Measurements from ENCODE around the gene EEFSEC.

Gene EEFSEC

GRCh38 chr3:128269796-128270195 lies 116.5 kb downstream of the EEFSEC start:
- DNase-seq (ENCODE audit: low read depth in 1 of 2, low spot score in 1 of 2): no peak
- no peak overlapping the region for H3K27ac ChIP-seq (replicated peaks)
- TF ChIP-seq POLR2AphosphoS5 (IDR thresholded peaks at IDR 0.05; ENCODE audit: low read depth) (no peak), GABPA (IDR thresholded peaks at IDR 0.05; ENCODE audit: low read depth) (no peak), REST (IDR thresholded peaks at IDR 0.05; ENCODE audit: insufficient replicate concordance, low read depth) (no peak), SPI1 (IDR thresholded peaks at IDR 0.05; ENCODE audit: borderline replicate concordance, low read depth) (no peak)
- TF ChIP-seq, protein P1, sequence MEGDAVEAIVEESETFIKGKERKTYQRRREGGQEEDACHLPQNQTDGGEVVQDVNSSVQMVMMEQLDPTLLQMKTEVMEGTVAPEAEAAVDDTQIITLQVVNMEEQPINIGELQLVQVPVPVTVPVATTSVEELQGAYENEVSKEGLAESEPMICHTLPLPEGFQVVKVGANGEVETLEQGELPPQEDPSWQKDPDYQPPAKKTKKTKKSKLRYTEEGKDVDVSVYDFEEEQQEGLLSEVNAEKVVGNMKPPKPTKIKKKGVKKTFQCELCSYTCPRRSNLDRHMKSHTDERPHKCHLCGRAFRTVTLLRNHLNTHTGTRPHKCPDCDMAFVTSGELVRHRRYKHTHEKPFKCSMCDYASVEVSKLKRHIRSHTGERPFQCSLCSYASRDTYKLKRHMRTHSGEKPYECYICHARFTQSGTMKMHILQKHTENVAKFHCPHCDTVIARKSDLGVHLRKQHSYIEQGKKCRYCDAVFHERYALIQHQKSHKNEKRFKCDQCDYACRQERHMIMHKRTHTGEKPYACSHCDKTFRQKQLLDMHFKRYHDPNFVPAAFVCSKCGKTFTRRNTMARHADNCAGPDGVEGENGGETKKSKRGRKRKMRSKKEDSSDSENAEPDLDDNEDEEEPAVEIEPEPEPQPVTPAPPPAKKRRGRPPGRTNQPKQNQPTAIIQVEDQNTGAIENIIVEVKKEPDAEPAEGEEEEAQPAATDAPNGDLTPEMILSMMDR (IDR thresholded peaks at IDR 0.05; ENCODE audit: insufficient read depth, low read length): no peak

GRCh38 chr3:128270559-128271492 lies 117.5 kb downstream of the EEFSEC start:
- DNase-seq (ENCODE audit: low read depth in 1 of 2, low spot score in 1 of 2): no peak
- no peaks in the 10 kb centered on the region for H3K27me3 ChIP-seq (ENCODE audit: insufficient read depth, poor library complexity, severe bottlenecking)
- H3K4me3 ChIP-seq (replicated peaks; ENCODE audit: insufficient read depth, low read length): no peak overlapping the region
- H3K27ac ChIP-seq (replicated peaks): no peak overlapping the region
- TF ChIP-seq, protein P1 (IDR thresholded peaks at IDR 0.05; ENCODE audit: insufficient read depth, low read length): no peak
- TF ChIP-seq GABPA (IDR thresholded peaks at IDR 0.05; ENCODE audit: low read depth) (no peak), REST (IDR thresholded peaks at IDR 0.05; ENCODE audit: insufficient replicate concordance, low read depth) (no peak), SPI1 (IDR thresholded peaks at IDR 0.05; ENCODE audit: borderline replicate concordance, low read depth) (no peak), POLR2AphosphoS5 (IDR thresholded peaks at IDR 0.05; ENCODE audit: low read depth) (no peak)

More at GRCh38 chr3:128269796-128270195, 116.5 kb downstream of the EEFSEC start:
- Histone ChIP-seq H3K4me3 (replicated peaks; ENCODE audit: insufficient read depth, low read length) (no peak overlapping the region), H3K27me3 (ENCODE audit: insufficient read depth, poor library complexity, severe bottlenecking) (no peaks in the 10 kb centered on the region)

GRCh38 chr3:128271536-128272332 lies 118.5 kb downstream of the EEFSEC start:
- DNase-seq (ENCODE audit: low read depth in 1 of 2, low spot score in 1 of 2): no peak
- no peak overlapping the region for H3K4me3 ChIP-seq (replicated peaks; ENCODE audit: insufficient read depth, low read length)
- no peak overlapping the region for H3K27ac ChIP-seq (replicated peaks)

More at GRCh38 chr3:128271536-128272332, 118.5 kb downstream of the EEFSEC start:
- TF ChIP-seq, protein P1 (IDR thresholded peaks at IDR 0.05; ENCODE audit: insufficient read depth, low read length): no peak
- TF ChIP-seq GABPA (IDR thresholded peaks at IDR 0.05; ENCODE audit: low read depth) (no peak), SPI1 (IDR thresholded peaks at IDR 0.05; ENCODE audit: borderline replicate concordance, low read depth) (no peak), POLR2AphosphoS5 (IDR thresholded peaks at IDR 0.05; ENCODE audit: low read depth) (no peak), REST (IDR thresholded peaks at IDR 0.05; ENCODE audit: insufficient replicate concordance, low read depth) (no peak)
- no peaks in the 10 kb centered on the region for H3K27me3 ChIP-seq (ENCODE audit: insufficient read depth, poor library complexity, severe bottlenecking)

All from HL-60 (cell line).